ENCODE measurements around the gene ASPG.

DNA sequence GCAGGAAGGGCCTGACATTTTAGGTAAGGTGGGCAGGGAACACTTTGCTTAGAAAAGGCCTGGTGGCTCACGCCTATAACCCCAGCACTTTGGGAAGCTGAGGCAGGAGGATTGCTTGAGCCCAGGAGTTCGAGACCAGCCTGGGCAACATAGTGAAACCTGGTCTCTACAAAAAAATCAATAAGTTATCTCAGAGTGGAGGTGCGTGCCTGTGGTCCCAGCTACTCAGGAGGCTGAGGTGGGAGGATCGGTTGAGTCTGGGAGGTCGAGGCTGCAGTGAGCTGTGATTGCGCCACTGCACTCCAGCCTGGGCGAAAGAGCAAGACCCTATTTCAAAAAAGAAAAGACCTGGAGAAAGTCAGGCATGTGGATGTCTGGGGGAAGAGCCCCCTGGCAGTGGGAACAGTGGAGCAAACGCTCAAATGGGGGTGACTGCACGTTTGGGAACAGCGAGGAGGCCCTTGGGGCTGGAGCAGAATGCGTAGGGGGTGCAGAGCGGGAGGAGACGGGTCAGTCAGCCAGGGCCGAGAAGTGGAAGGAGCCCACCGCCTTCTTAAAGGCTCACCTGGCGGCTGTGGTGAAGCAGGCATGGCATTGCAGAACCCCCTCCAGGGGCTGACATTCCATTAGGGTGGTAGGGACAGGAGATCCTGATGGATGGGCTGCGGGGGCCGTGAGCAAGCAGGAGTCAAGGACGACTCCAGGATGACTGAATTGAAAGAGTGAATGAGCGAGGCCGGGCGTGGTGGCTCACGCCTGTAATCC, 46.6 kb downstream of the ASPG start:
- TF ChIP-seq, protein P1, sequence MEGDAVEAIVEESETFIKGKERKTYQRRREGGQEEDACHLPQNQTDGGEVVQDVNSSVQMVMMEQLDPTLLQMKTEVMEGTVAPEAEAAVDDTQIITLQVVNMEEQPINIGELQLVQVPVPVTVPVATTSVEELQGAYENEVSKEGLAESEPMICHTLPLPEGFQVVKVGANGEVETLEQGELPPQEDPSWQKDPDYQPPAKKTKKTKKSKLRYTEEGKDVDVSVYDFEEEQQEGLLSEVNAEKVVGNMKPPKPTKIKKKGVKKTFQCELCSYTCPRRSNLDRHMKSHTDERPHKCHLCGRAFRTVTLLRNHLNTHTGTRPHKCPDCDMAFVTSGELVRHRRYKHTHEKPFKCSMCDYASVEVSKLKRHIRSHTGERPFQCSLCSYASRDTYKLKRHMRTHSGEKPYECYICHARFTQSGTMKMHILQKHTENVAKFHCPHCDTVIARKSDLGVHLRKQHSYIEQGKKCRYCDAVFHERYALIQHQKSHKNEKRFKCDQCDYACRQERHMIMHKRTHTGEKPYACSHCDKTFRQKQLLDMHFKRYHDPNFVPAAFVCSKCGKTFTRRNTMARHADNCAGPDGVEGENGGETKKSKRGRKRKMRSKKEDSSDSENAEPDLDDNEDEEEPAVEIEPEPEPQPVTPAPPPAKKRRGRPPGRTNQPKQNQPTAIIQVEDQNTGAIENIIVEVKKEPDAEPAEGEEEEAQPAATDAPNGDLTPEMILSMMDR (IDR thresholded peaks at IDR 0.05): no peak
- TF ChIP-seq POLR2A (IDR thresholded peaks at IDR 0.05) (no peak), POLR2AphosphoS5 (IDR thresholded peaks at IDR 0.05) (no peak)

All from upper lobe of left lung (tissue), 4 donors.